ENCODE measurements around the gene NKX6-2. TPM values are rescaled to one million over a fixed set of nuclear protein-coding genes. Genes with fewer than 3 reads are reported as not detected.

Gene NKX6-2
- total RNA-seq, 1 donor from 2014 or later = not detected

DNA sequence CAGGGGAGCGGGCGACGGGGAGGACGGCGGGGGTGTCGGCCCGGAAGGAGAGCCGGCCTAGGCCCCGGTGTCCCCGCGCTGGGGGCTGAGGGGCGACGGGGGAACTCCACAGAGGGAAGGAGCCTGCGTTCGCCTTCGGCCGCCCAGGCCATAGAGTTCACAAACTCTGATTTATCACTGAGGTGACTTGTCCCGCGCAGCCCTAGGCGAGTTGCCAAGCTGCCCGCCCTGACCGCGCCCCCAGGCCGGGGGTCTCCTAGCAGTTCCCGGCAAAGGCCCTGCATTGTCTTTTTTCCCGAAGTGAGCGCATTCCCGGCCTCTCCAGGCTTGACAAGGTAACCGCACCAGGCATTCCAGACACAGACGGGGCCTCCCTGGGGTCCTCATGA is 2.9 kb upstream of the NKX6-2 start:
- peaks cover 66% of the 10 kb centered on the region for H3K27me3 Mint-ChIP-seq (ENCODE audit: low read depth)

DNA sequence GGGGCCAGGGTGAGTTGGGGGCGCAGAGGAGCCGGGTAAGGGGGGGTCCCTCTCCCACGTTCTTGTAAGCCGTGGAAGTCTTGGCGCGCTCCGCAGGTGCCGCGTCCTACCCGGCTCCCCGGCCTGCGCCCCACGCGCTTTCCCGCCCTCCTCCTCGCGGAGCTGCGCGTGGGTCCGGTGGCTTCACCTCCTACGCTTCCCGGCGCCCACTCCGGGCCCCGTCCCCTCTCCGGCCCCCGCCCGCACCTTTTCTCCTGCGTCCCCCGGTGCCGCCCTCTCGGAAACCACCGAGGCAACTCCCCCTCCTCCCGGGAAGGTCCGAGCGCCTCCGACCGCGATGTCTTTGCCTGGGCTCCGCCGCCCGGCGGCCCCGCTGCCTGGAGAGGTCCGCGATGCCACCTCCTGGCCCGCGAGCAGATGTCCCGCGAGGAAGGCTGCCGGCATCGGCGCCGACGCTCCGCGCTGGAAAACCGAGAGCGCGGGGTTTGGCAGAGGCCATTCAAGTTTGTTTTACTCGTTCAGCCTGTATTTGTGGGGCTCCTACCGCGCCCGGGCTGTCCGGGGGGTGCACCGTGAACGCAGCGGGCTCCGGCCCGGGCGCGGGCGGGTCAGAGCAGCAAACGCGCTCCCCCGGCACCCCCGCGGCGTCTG is 2.4 kb upstream of the NKX6-2 start:
- TF ChIP-seq, protein P1, sequence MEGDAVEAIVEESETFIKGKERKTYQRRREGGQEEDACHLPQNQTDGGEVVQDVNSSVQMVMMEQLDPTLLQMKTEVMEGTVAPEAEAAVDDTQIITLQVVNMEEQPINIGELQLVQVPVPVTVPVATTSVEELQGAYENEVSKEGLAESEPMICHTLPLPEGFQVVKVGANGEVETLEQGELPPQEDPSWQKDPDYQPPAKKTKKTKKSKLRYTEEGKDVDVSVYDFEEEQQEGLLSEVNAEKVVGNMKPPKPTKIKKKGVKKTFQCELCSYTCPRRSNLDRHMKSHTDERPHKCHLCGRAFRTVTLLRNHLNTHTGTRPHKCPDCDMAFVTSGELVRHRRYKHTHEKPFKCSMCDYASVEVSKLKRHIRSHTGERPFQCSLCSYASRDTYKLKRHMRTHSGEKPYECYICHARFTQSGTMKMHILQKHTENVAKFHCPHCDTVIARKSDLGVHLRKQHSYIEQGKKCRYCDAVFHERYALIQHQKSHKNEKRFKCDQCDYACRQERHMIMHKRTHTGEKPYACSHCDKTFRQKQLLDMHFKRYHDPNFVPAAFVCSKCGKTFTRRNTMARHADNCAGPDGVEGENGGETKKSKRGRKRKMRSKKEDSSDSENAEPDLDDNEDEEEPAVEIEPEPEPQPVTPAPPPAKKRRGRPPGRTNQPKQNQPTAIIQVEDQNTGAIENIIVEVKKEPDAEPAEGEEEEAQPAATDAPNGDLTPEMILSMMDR (IDR thresholded peaks at IDR 0.05; ENCODE audit: unreplicated experiment) = no peak
- Mint-ChIP-seq H3K27me3 (ENCODE audit: low read depth) (peaks cover 68% of the 10 kb centered on the region), H3K36me3 (peaks cover 4% of the 10 kb centered on the region), H3K4me3 (no peak overlapping the region), H3K27ac (no peak overlapping the region), H3K9me3 (no peaks in the 10 kb centered on the region), H3K4me1 (no peaks in the 10 kb centered on the region)
- no peak for DNase-seq (ENCODE audit: low spot score in 2 of 2, unreplicated experiment in 2 of 2)

More for the DNA sequence above, 2.9 kb upstream of the NKX6-2 start:
- TF ChIP-seq, protein P1 (IDR thresholded peaks at IDR 0.05; ENCODE audit: unreplicated experiment) = no peak
- Mint-ChIP-seq H3K4me3 (no peak overlapping the region), H3K36me3 (no peaks in the 10 kb centered on the region), H3K4me1 (no peaks in the 10 kb centered on the region), H3K27ac (no peak overlapping the region), H3K9me3 (no peaks in the 10 kb centered on the region)
- DNase-seq (ENCODE audit: low spot score in 2 of 2, unreplicated experiment in 2 of 2) = no peak

- H3K27me3 Mint-ChIP-seq (ENCODE audit: low read depth) = peaks cover 68% of the 10 kb centered on the region
- DNase-seq (ENCODE audit: low spot score in 2 of 2, unreplicated experiment in 2 of 2) = no peak
Measured at GRCh38 chr10:132787495-132788179, 1.7 kb upstream of the NKX6-2 start.

GRCh38 chr10:132786884-132787494 is 1.0 kb upstream of the NKX6-2 start:
- DNase-seq (ENCODE audit: low spot score in 2 of 2, unreplicated experiment in 2 of 2) = no peak
- Mint-ChIP-seq H3K4me1 (no peaks in the 10 kb centered on the region), H3K36me3 (peaks cover 16% of the 10 kb centered on the region), H3K4me3 (no peak overlapping the region), H3K27ac (no peak overlapping the region), H3K27me3 (ENCODE audit: low read depth) (peaks cover 74% of the 10 kb centered on the region), H3K9me3 (no peaks in the 10 kb centered on the region)
- TF ChIP-seq, protein P1 (IDR thresholded peaks at IDR 0.05; ENCODE audit: unreplicated experiment) = no peak

More at GRCh38 chr10:132787495-132788179, 1.7 kb upstream of the NKX6-2 start:
- Mint-ChIP-seq H3K9me3 (no peaks in the 10 kb centered on the region), H3K4me1 (no peaks in the 10 kb centered on the region), H3K4me3 (no peak overlapping the region), H3K27ac (no peak overlapping the region), H3K36me3 (peaks cover 10% of the 10 kb centered on the region)
- TF ChIP-seq, protein P1 (IDR thresholded peaks at IDR 0.05; ENCODE audit: unreplicated experiment) = no peak

- no peak overlapping the region for H3K27ac Mint-ChIP-seq
- no peaks in the 10 kb centered on the region for H3K9me3 Mint-ChIP-seq
- peaks cover 75% of the 10 kb centered on the region for H3K27me3 Mint-ChIP-seq (ENCODE audit: low read depth)
- DNase-seq (ENCODE audit: low spot score in 2 of 2, unreplicated experiment in 2 of 2) = no peak
- H3K4me1 Mint-ChIP-seq = no peaks in the 10 kb centered on the region
- H3K4me3 Mint-ChIP-seq = no peak overlapping the region
- TF ChIP-seq, protein P1 (IDR thresholded peaks at IDR 0.05; ENCODE audit: unreplicated experiment) = no peak
- H3K36me3 Mint-ChIP-seq = peaks cover 20% of the 10 kb centered on the region
Measured at GRCh38 chr10:132786476-132786883, 533 bp upstream of the NKX6-2 start.
